HL-60 (cell line): ENCODE results near the gene KAZN.

Source experiments
- DNase-seq, 2 experiments: peaks; one replicate each; pipeline ENCODE4 v3.0.0-alpha.2; 2010 to 2020; ENCODE audit warnings: low read depth in 1 of 2, low spot score in 1 of 2
- H3K27ac ChIP-seq: fragments of 250-450 bp; sonication (Bioruptor Pico); replicated peaks from 2 replicates; pipeline ENCODE4 v1.5.1; 2020; ENCODE audit warnings: mild to moderate bottlenecking, moderate library complexity
- H3K27me3 ChIP-seq: fragments of 250-450 bp; sonication (Bioruptor Pico); 2 replicates; pipeline ENCODE4 v1.5.1; 2021; ENCODE audit warnings: mild to moderate bottlenecking, moderate library complexity; ENCODE audit not compliant: insufficient read depth, poor library complexity, severe bottlenecking
- H3K4me3 ChIP-seq: replicated peaks from 2 replicates; pipeline ENCODE4 v1.5.1; 2011; ENCODE audit warnings: mild to moderate bottlenecking, control low read depth, low read length; ENCODE audit not compliant: insufficient read depth
- GABPA ChIP-seq: IDR thresholded peaks from 2 replicates; pipeline ENCODE4 v1.6.1; 2012; ENCODE audit warnings: low read depth
- POLR2AphosphoS5 ChIP-seq: IDR thresholded peaks from 2 replicates; pipeline ENCODE4 v1.6.1; 2012; ENCODE audit warnings: low read depth
- SPI1 ChIP-seq: IDR thresholded peaks from 2 replicates; pipeline ENCODE4 v1.6.1; 2012; ENCODE audit warnings: low read depth, mild to moderate bottlenecking, borderline replicate concordance
- TF ChIP-seq, protein P1 (sequence below): IDR thresholded peaks from one replicate; pipeline ENCODE4 v1.5.1; 2011; ENCODE audit warnings: low read length, control low read depth, inconsistent platforms; ENCODE audit not compliant: insufficient read depth
- TF ChIP-seq, protein P2 (sequence below): IDR thresholded peaks from 2 replicates; pipeline ENCODE4 v1.6.1; 2012; ENCODE audit warnings: low read depth; ENCODE audit not compliant: insufficient replicate concordance

The KAZN gene

DNA sequence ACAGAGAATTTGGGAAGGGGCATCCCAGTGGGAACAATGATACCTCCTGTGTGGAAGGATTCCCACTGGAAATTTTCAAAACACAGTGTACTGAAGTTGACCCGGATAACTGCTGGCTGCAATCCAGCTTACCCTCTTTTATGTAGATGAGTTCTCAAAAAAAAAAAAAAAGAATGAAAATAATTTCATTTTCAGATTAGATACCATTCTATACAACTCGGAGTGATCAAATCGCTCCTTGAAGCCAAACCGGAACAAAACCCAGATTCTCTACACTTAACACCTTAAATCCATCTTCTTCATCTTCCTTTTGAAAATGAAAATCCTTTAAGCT is 69.1 kb downstream of the KAZN start:
- DNase-seq = no peak
- Histone ChIP-seq H3K4me3 (no peak overlapping the region), H3K27me3 (no peaks in the 10 kb centered on the region), H3K27ac (no peak overlapping the region)
- TF ChIP-seq, protein P1, sequence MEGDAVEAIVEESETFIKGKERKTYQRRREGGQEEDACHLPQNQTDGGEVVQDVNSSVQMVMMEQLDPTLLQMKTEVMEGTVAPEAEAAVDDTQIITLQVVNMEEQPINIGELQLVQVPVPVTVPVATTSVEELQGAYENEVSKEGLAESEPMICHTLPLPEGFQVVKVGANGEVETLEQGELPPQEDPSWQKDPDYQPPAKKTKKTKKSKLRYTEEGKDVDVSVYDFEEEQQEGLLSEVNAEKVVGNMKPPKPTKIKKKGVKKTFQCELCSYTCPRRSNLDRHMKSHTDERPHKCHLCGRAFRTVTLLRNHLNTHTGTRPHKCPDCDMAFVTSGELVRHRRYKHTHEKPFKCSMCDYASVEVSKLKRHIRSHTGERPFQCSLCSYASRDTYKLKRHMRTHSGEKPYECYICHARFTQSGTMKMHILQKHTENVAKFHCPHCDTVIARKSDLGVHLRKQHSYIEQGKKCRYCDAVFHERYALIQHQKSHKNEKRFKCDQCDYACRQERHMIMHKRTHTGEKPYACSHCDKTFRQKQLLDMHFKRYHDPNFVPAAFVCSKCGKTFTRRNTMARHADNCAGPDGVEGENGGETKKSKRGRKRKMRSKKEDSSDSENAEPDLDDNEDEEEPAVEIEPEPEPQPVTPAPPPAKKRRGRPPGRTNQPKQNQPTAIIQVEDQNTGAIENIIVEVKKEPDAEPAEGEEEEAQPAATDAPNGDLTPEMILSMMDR = no peak
- TF ChIP-seq SPI1 = no peak

DNA sequence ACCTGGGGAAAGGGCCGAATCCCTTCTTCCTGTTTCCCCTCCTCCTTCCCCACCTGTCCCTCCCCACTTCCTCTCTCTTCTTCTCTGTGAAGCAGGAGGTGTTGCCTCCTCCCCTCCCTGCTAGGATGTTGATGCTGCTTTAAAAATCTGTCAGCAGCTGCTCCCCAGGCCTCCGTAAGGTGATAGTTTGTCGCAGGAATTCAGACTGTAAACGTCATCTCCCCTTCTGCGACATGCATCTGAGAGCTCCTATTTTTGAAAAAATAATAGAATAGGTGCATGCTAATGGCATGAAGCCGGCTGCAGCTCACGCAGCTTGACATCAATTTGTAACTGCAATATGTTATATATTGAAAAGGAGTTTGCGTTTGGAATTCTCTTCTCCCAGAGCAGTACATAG is 70.1 kb downstream of the KAZN start:
- DNase-seq = no peak
- Histone ChIP-seq H3K27ac (no peak overlapping the region), H3K27me3 (no peaks in the 10 kb centered on the region), H3K4me3 (no peak overlapping the region)
- TF ChIP-seq SPI1 (no peak), GABPA (no peak), POLR2AphosphoS5 (no peak)
- TF ChIP-seq, protein P1 = no peak
- TF ChIP-seq, protein P2, sequence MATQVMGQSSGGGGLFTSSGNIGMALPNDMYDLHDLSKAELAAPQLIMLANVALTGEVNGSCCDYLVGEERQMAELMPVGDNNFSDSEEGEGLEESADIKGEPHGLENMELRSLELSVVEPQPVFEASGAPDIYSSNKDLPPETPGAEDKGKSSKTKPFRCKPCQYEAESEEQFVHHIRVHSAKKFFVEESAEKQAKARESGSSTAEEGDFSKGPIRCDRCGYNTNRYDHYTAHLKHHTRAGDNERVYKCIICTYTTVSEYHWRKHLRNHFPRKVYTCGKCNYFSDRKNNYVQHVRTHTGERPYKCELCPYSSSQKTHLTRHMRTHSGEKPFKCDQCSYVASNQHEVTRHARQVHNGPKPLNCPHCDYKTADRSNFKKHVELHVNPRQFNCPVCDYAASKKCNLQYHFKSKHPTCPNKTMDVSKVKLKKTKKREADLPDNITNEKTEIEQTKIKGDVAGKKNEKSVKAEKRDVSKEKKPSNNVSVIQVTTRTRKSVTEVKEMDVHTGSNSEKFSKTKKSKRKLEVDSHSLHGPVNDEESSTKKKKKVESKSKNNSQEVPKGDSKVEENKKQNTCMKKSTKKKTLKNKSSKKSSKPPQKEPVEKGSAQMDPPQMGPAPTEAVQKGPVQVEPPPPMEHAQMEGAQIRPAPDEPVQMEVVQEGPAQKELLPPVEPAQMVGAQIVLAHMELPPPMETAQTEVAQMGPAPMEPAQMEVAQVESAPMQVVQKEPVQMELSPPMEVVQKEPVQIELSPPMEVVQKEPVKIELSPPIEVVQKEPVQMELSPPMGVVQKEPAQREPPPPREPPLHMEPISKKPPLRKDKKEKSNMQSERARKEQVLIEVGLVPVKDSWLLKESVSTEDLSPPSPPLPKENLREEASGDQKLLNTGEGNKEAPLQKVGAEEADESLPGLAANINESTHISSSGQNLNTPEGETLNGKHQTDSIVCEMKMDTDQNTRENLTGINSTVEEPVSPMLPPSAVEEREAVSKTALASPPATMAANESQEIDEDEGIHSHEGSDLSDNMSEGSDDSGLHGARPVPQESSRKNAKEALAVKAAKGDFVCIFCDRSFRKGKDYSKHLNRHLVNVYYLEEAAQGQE = no peak

DNA sequence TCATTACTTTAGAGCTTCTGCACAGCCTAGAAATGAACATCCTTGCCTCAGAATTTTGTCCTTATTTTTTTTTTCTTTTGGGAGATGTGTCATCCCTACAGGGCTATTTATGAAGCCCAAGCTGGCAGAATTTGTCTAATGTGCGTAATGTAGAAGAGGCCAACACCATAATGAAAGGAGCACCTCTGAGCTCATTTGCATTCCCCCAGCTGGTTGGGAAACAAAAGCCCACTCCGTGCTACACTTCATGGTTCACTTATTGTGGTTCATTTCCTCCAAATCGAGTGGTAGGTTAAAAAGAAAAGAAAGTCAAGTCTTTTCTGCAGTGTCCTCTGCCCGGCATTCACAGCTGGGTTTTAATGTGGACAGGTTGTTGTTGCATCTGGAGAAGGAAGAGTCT is 73.5 kb downstream of the KAZN start:
- no peak for DNase-seq
- TF ChIP-seq, protein P2 = no peak
- TF ChIP-seq, protein P1 = no peak
- TF ChIP-seq SPI1 (no peak), POLR2AphosphoS5 (no peak), GABPA (no peak)
- no peaks in the 10 kb centered on the region for H3K27me3 ChIP-seq
- H3K27ac ChIP-seq = no peak overlapping the region
- no peak overlapping the region for H3K4me3 ChIP-seq

DNA sequence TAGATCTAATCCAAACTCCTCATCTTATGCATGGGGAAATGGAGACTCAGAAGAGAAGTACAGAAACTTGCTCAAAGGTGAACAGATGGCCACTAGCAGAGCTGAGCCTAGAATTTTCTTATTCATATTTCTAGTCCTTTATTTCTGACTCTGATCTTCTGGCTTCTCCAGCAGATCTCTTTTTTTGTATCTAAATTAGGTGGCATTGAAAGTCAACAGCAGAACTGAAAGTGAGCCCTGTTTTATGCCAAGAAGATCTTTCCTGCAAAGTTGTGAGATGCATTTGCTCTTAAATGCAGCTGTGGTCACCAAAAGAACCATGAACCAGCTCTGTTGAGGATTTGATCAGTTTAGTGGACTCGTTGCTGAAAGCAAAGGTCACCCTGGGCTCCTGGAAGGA is 75.5 kb downstream of the KAZN start:
- no peak for DNase-seq
- Histone ChIP-seq H3K27ac (no peak overlapping the region), H3K27me3 (no peaks in the 10 kb centered on the region), H3K4me3 (no peak overlapping the region)
- TF ChIP-seq, protein P2 = no peak
- no peak for TF ChIP-seq GABPA
